D341Med (cell line): ENCODE data around the gene RSPH10B2.
"Not testable (repeated sequence)": the region's sequence is repeated elsewhere in the genome, so short reads cannot be mapped to it uniquely, and the experiment has no call there.

Source experiments
- DNase-seq: peaks from one replicate; pipeline ENCODE4 v3.0.0; 2012; ENCODE audit warnings: low spot score

Gene RSPH10B2

DNA sequence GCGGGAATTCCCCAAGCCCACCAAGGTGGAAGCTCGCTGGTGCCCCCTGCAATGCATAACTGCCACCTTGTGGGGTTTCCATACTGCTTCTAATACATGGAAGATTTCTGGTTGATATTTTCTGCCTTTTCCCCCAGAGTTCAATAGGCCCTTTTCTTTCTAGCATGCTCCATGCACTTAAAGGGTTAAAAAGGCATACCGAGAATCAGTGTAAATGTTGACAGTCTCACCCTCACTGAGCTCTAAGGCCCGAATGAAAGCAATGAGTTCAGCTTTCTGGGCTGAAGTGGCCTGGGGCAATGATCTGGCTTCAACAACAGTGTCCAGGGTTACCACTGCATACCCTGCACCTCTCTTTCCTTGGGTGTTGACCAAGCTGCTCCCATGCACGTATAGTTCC is 89.2 kb downstream of the RSPH10B2 start:
- not testable (repeated sequence) for DNase-seq

- DNase-seq = not testable (repeated sequence)
Observed at GRCh38 chr7:6843654-6844053, 89.8 kb downstream of the RSPH10B2 start.

GRCh38 chr7:6845971-6846449 is 92.1 kb downstream of the RSPH10B2 start:
- DNase-seq = not testable (repeated sequence)

- not testable (repeated sequence) for DNase-seq
Observed at GRCh38 chr7:6847751-6848150, 93.8 kb downstream of the RSPH10B2 start.
